ENCODE measurements around the gene RGS10.

The RGS10 gene

DNA sequence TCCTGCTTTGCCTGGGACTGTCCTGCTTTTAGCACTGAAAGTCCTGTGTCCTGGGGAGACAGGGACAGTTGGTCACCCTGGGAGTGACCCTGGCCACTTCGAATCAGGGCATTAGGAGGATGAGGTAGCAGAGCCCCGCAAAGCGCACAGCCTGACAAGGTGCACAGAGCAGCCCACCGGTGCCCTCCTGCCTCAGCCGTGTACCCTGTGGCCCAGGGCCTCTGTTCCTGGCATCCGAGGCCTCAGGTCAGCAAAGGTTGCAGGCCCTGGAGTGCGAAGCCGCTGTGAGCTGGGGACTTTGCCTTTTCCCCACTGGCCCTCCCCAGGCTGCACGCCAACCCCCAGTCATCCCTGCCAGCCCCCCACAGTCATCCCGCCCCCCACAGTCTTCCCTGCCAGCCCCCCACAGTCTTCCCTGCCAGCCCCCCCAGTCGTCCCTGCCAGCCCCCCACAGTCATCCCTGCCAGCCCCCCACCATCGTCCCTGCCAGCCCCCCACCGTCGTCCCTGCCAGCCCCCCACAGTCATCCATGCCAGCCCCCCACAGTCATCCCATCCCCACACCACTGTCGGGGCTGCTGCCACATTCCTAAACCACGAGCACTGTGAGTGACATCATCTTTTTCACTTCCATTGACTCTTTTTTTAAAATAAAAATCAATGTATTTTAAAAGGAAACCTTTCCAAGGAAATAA is 91.8 kb downstream of the RGS10 start:
- no peak for DNase-seq (ENCODE audit: low read depth)
- TF ChIP-seq, protein P1, sequence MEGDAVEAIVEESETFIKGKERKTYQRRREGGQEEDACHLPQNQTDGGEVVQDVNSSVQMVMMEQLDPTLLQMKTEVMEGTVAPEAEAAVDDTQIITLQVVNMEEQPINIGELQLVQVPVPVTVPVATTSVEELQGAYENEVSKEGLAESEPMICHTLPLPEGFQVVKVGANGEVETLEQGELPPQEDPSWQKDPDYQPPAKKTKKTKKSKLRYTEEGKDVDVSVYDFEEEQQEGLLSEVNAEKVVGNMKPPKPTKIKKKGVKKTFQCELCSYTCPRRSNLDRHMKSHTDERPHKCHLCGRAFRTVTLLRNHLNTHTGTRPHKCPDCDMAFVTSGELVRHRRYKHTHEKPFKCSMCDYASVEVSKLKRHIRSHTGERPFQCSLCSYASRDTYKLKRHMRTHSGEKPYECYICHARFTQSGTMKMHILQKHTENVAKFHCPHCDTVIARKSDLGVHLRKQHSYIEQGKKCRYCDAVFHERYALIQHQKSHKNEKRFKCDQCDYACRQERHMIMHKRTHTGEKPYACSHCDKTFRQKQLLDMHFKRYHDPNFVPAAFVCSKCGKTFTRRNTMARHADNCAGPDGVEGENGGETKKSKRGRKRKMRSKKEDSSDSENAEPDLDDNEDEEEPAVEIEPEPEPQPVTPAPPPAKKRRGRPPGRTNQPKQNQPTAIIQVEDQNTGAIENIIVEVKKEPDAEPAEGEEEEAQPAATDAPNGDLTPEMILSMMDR (IDR thresholded peaks at IDR 0.05; ENCODE audit: low read length, missing control alignments): no peak
- H3K4me3 ChIP-seq (replicated peaks; ENCODE audit: low read depth, low read length): no peak overlapping the region

Measured in fibroblast of pulmonary artery (primary cell).